ENCODE data around the gene COL18A1.

COL18A1 gene

GRCh38 chr21:45551783-45552695, 147.1 kb downstream of the COL18A1 start:
- peak overlapping the region; percentile 2 for H3K9ac ChIP-seq (ENCODE audit: low read depth, low read length, poor library complexity)
- H4K91ac ChIP-seq (ENCODE audit: low read depth, low read length, poor library complexity), result no peak overlapping the region
- no peak overlapping the region for H3K27ac ChIP-seq (replicated peaks; ENCODE audit: low read length)
- H4K8ac ChIP-seq (ENCODE audit: low read depth, low read length), result no peak overlapping the region
- peak overlapping the region; percentile 81 for H2BK15ac ChIP-seq (ENCODE audit: low read length)
- H3K23ac ChIP-seq (ENCODE audit: low read depth, low read length, poor library complexity), result peak overlapping the region; percentile 25
- H2BK5ac ChIP-seq (ENCODE audit: low read length), result peak overlapping the region; percentile 58
- H3K4me2 ChIP-seq (ENCODE audit: insufficient read depth, low read length, poor library complexity, severe bottlenecking), result no peak overlapping the region
- H2BK12ac ChIP-seq (ENCODE audit: low read length), result peak overlapping the region; percentile 86
- H3K4me3 ChIP-seq (ENCODE audit: low read length in 2 of 2), result no peak overlapping the region
- H3K4ac ChIP-seq (ENCODE audit: low read length), result no peak overlapping the region
- peak overlapping the region; percentile 91 for H2AK5ac ChIP-seq (ENCODE audit: low read depth, low read length)
- H3K14ac ChIP-seq (ENCODE audit: low read length), result peak overlapping the region; percentile 75
- no CpG with 5 or more reads among the region's 35 CpGs for WGBS, 2 donors (ENCODE audit: extremely low coverage in 2 of 2, insufficient read length in 2 of 2, insufficient replicate concordance in 1 of 2)
- H3K18ac ChIP-seq (ENCODE audit: low read length), result peak overlapping the region; percentile 84
- H3K79me1 ChIP-seq (ENCODE audit: low read depth, low read length), result peaks cover 2% of the 10 kb centered on the region
- H3K27me3 ChIP-seq (ENCODE audit: control insufficient read depth in 3 of 3, insufficient read depth in 3 of 3, low read depth in 1 of 3, low read length in 3 of 3), result peaks cover 0 to 5% (median 0%) of the 10 kb centered on the region in 3 experiments
- no peaks in the 10 kb centered on the region for H3K9me3 ChIP-seq (replicated peaks in 1 of 2; ENCODE audit: control insufficient read depth in 2 of 2, insufficient read depth in 1 of 2, low read depth in 1 of 2, low read length in 2 of 2)
- H3K4me1 ChIP-seq (ENCODE audit: control insufficient read depth in 2 of 2, insufficient read depth in 1 of 2, low read depth in 1 of 2, low read length in 2 of 2), result peaks cover 8 to 12% of the 10 kb centered on the region in 2 donors
- no peak for DNase-seq (ENCODE audit: low spot score)
- H2BK120ac ChIP-seq (ENCODE audit: low read depth, low read length), result peak overlapping the region; percentile 82
- H2AFZ ChIP-seq (ENCODE audit: low read length), result no peak overlapping the region
- H3K36me3 ChIP-seq (replicated peaks in 1 of 2; ENCODE audit: control insufficient read depth in 2 of 2, insufficient read depth in 2 of 2, low read length in 2 of 2), result no peaks in the 10 kb centered on the region

GRCh38 chr21:45552696-45553391, 147.9 kb downstream of the COL18A1 start:
- Histone ChIP-seq H3K9me3 (replicated peaks in 1 of 2; ENCODE audit: control insufficient read depth in 2 of 2, insufficient read depth in 1 of 2, low read depth in 1 of 2, low read length in 2 of 2) (no peaks in the 10 kb centered on the region), H2AK5ac (ENCODE audit: low read depth, low read length) (peak overlapping the region; percentile 91), H3K27me3 (ENCODE audit: control insufficient read depth in 3 of 3, insufficient read depth in 3 of 3, low read depth in 1 of 3, low read length in 3 of 3) (peaks cover 0 to 12% (median 0%) of the 10 kb centered on the region in 3 experiments), H3K4ac (ENCODE audit: low read length) (no peak overlapping the region), H4K8ac (ENCODE audit: low read depth, low read length) (no peak overlapping the region), H3K4me3 (ENCODE audit: low read length in 2 of 2) (no peak overlapping the region), H3K4me2 (ENCODE audit: insufficient read depth, low read length, poor library complexity, severe bottlenecking) (no peak overlapping the region), H3K36me3 (replicated peaks in 1 of 2; ENCODE audit: control insufficient read depth in 2 of 2, insufficient read depth in 2 of 2, low read length in 2 of 2) (no peaks in the 10 kb centered on the region), H2BK5ac (ENCODE audit: low read length) (peak overlapping the region; percentile 58), H3K27ac (replicated peaks; ENCODE audit: low read length) (no peak overlapping the region), H2AFZ (ENCODE audit: low read length) (no peak overlapping the region), H2BK120ac (ENCODE audit: low read depth, low read length) (peak overlapping the region; percentile 82), H2BK12ac (ENCODE audit: low read length) (no peak overlapping the region), H4K91ac (ENCODE audit: low read depth, low read length, poor library complexity) (no peak overlapping the region), H3K18ac (ENCODE audit: low read length) (peak overlapping the region; percentile 84), H3K14ac (ENCODE audit: low read length) (peak overlapping the region; percentile 75), H2BK15ac (ENCODE audit: low read length) (peak overlapping the region; percentile 81), H3K4me1 (ENCODE audit: control insufficient read depth in 2 of 2, insufficient read depth in 1 of 2, low read depth in 1 of 2, low read length in 2 of 2) (peaks cover 8 to 12% of the 10 kb centered on the region in 2 donors), H3K79me1 (ENCODE audit: low read depth, low read length) (peaks cover 2% of the 10 kb centered on the region), H3K9ac (ENCODE audit: low read depth, low read length, poor library complexity) (no peak overlapping the region), H3K23ac (ENCODE audit: low read depth, low read length, poor library complexity) (peak overlapping the region; percentile 25)
- DNase-seq (ENCODE audit: low spot score), result no peak
- no CpG with 5 or more reads among the region's 29 CpGs for WGBS, 2 donors (ENCODE audit: extremely low coverage in 2 of 2, insufficient read length in 2 of 2, insufficient replicate concordance in 1 of 2)

DNA sequence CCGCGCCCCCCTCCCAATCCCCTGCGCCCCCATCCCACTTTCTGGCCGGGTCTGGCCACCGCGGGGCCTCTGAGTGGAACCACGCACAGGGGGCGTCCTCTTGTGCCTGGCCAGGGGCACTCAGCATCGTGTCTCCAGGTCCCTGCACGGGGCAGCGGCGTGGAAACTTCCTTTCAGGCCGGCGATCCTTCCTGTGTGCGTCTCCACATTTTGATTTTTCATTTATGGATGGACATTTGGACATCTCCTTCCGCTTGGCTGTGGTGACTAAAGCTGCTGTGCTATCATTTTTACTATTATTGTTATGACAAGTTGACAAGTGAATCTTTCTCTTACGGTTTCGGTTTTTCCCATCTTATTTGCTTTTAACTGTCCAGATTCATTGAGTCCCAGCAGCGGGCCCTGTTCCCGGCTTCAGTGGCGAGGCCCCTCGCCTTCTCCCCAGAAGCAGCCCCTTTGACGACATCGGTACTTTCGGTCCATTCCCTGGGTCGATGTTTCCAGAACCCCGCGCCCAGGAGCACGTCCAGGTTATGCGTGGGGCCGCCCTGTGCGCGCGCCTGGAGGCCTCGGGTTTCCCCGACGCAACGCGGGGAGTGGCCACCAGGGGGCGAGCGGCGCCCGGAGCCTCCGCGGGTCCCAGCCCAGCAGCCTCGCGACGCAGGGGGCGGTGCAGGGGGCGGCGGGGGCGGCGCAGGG, 149.7 kb downstream of the COL18A1 start:
- Histone ChIP-seq H3K27me3 (ENCODE audit: control insufficient read depth in 3 of 3, insufficient read depth in 3 of 3, low read depth in 1 of 3, low read length in 3 of 3) (peaks cover 0 to 20% (median 0%) of the 10 kb centered on the region in 3 experiments), H2AFZ (ENCODE audit: low read length) (peak overlapping the region; percentile 79), H3K23ac (ENCODE audit: low read depth, low read length, poor library complexity) (no peak overlapping the region), H2BK15ac (ENCODE audit: low read length) (no peak overlapping the region), H3K4me1 (ENCODE audit: control insufficient read depth in 2 of 2, insufficient read depth in 1 of 2, low read depth in 1 of 2, low read length in 2 of 2) (peaks cover 8 to 12% of the 10 kb centered on the region in 2 donors), H4K91ac (ENCODE audit: low read depth, low read length, poor library complexity) (no peak overlapping the region), H3K9ac (ENCODE audit: low read depth, low read length, poor library complexity) (no peak overlapping the region), H2BK12ac (ENCODE audit: low read length) (no peak overlapping the region), H3K36me3 (replicated peaks in 1 of 2; ENCODE audit: control insufficient read depth in 2 of 2, insufficient read depth in 2 of 2, low read length in 2 of 2) (no peaks in the 10 kb centered on the region), H2BK120ac (ENCODE audit: low read depth, low read length) (no peak overlapping the region), H3K4me3 (ENCODE audit: low read length in 2 of 2) (peak overlapping the region; percentile 25 to 64), H3K4me2 (ENCODE audit: insufficient read depth, low read length, poor library complexity, severe bottlenecking) (peak overlapping the region; percentile 92), H4K8ac (ENCODE audit: low read depth, low read length) (no peak overlapping the region), H3K79me1 (ENCODE audit: low read depth, low read length) (peaks cover 2% of the 10 kb centered on the region), H3K4ac (ENCODE audit: low read length) (no peak overlapping the region), H3K14ac (ENCODE audit: low read length) (no peak overlapping the region), H2BK5ac (ENCODE audit: low read length) (no peak overlapping the region), H3K27ac (replicated peaks; ENCODE audit: low read length) (no peak overlapping the region), H3K9me3 (replicated peaks in 1 of 2; ENCODE audit: control insufficient read depth in 2 of 2, insufficient read depth in 1 of 2, low read depth in 1 of 2, low read length in 2 of 2) (no peaks in the 10 kb centered on the region), H2AK5ac (ENCODE audit: low read depth, low read length) (no peak overlapping the region), H3K18ac (ENCODE audit: low read length) (peak overlapping the region; percentile 55)
- no CpG with 5 or more reads among the region's 53 CpGs for WGBS, 2 donors (ENCODE audit: extremely low coverage in 2 of 2, insufficient read length in 2 of 2, insufficient replicate concordance in 1 of 2)
- peak; percentile 74 for DNase-seq (ENCODE audit: low spot score)
